ENCODE results near the gene ZNF487.
"Not testable (repeated sequence)": the region's sequence is repeated elsewhere in the genome, so short reads cannot be mapped to it uniquely, and the experiment has no call there.

The ZNF487 gene

GRCh38 chr10:43436291-43437140, at the start of gene ZNF487:
TSS of gene ZNF487 (plus strand) at chr10:43437111. CDS start at chr10:43475814, 38,703 bp downstream.
- peak; percentile 26 for DNase-seq (ENCODE audit: low read depth)

GRCh38 chr10:43387678-43388032, 49.3 kb upstream of the ZNF487 start:
- no peak for DNase-seq (ENCODE audit: low read depth)

- DNase-seq (ENCODE audit: low read depth), result no peak
These were observed 47.0 kb upstream of the ZNF487 start for GRCh38 chr10:43389867-43390266.

GRCh38 chr10:43390333-43390732, 46.6 kb upstream of the ZNF487 start:
- no peak for DNase-seq (ENCODE audit: low read depth)

GRCh38 chr10:43390759-43391158, 46.2 kb upstream of the ZNF487 start:
- no peak for DNase-seq (ENCODE audit: low read depth)

GRCh38 chr10:43391496-43391895, 45.4 kb upstream of the ZNF487 start:
- DNase-seq (ENCODE audit: low read depth), result no peak

GRCh38 chr10:43392748-43393147, 44.2 kb upstream of the ZNF487 start:
- no peak for DNase-seq (ENCODE audit: low read depth)

- DNase-seq (ENCODE audit: low read depth), result not testable (repeated sequence)
These were observed 43.7 kb upstream of the ZNF487 start for GRCh38 chr10:43393186-43393585.

GRCh38 chr10:43393606-43394360, 43.1 kb upstream of the ZNF487 start:
- DNase-seq (ENCODE audit: low read depth), result no peak

GRCh38 chr10:43394868-43395267, 42.0 kb upstream of the ZNF487 start:
- no peak for DNase-seq (ENCODE audit: low read depth)

- no peak for DNase-seq (ENCODE audit: low read depth)
These were observed 41.3 kb upstream of the ZNF487 start for GRCh38 chr10:43395571-43396060.

- DNase-seq (ENCODE audit: low read depth), result no peak
These were observed 40.6 kb upstream of the ZNF487 start for GRCh38 chr10:43396061-43396927.

GRCh38 chr10:43396928-43397624, 39.8 kb upstream of the ZNF487 start:
- DNase-seq (ENCODE audit: low read depth), result no peak

- DNase-seq (ENCODE audit: low read depth), result no peak
These were observed 38.0 kb upstream of the ZNF487 start for GRCh38 chr10:43398939-43399319.

- peak; percentile 40 for DNase-seq (ENCODE audit: low read depth)
These were observed 37.3 kb upstream of the ZNF487 start for GRCh38 chr10:43399320-43400310.

- DNase-seq (ENCODE audit: low read depth), result no peak
These were observed 35.3 kb upstream of the ZNF487 start for GRCh38 chr10:43401627-43402026.

- DNase-seq (ENCODE audit: low read depth), result no peak
These were observed 34.7 kb upstream of the ZNF487 start for GRCh38 chr10:43402176-43402575.

GRCh38 chr10:43402880-43403452, 33.9 kb upstream of the ZNF487 start:
- DNase-seq (ENCODE audit: low read depth), result no peak

GRCh38 chr10:43403911-43404703, 32.8 kb upstream of the ZNF487 start:
- DNase-seq (ENCODE audit: low read depth), result no peak

Measured in non-pigmented ciliary epithelial cell (primary cell).